ENCODE results near the gene TMBIM1. TPM values are rescaled to one million over a fixed set of nuclear protein-coding genes. Genes with fewer than 3 reads are reported as not detected.
A peak's percentile ranks its signal among the peaks of the same experiment; 100 is the strongest.

TMBIM1 gene
- total RNA-seq, 1 donor from 2014 or later, result 300 TPM

DNA sequence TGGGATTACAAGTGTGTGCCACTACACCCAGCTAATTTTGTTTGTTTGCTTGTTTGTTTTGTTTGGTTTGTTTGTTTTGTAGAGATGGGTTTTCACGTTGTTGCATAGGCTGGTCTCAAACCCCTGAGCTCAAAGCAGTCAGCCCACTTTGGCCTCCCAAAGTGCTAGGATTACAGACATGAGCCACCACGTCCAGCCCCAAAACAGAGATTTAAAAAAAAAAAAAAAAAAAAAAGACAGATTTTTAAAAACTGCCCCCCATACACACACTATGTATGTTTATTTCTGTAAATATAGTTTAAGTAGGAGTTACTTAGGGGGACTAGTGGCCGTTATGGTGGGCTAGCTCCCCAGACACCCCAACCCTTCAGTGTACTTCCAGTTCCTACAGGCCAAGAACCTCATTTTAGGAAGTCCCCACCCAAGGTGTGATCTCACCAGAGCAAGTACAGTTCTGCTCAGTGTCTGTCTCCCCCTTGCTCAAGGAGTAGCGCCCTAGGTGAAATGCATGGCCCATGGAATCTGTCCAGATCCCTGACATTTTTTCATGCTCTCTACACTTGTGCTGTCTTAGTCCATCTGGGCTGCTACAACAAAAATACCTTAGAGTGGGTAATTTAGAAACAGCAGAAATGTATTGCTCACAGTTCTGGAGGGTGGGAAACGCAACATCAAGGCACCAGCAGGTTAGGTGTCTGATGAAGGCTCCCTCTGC is 1.6 kb upstream of the TMBIM1 start:
- ATAC-seq (no peak), DNase-seq (no peak)
- Histone ChIP-seq H3K4me3 (no peak overlapping the region), H3K9me3 (no peaks in the 10 kb centered on the region), H3K4me1 (peaks cover 78% of the 10 kb centered on the region), H3K36me3 (no peaks in the 10 kb centered on the region), H3K27ac (peak overlapping the region; percentile 97), H3K27me3 (ENCODE audit: low read depth) (no peaks in the 10 kb centered on the region)
- intact Hi-C loops (cut with DNase I), result loop anchor here (10.0 kb wide), 1 partner anchor 71 kb away; no protein-coding TSS in a partner anchor
- TF ChIP-seq, protein P1, sequence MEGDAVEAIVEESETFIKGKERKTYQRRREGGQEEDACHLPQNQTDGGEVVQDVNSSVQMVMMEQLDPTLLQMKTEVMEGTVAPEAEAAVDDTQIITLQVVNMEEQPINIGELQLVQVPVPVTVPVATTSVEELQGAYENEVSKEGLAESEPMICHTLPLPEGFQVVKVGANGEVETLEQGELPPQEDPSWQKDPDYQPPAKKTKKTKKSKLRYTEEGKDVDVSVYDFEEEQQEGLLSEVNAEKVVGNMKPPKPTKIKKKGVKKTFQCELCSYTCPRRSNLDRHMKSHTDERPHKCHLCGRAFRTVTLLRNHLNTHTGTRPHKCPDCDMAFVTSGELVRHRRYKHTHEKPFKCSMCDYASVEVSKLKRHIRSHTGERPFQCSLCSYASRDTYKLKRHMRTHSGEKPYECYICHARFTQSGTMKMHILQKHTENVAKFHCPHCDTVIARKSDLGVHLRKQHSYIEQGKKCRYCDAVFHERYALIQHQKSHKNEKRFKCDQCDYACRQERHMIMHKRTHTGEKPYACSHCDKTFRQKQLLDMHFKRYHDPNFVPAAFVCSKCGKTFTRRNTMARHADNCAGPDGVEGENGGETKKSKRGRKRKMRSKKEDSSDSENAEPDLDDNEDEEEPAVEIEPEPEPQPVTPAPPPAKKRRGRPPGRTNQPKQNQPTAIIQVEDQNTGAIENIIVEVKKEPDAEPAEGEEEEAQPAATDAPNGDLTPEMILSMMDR (IDR thresholded peaks at IDR 0.05), result no peak

DNA sequence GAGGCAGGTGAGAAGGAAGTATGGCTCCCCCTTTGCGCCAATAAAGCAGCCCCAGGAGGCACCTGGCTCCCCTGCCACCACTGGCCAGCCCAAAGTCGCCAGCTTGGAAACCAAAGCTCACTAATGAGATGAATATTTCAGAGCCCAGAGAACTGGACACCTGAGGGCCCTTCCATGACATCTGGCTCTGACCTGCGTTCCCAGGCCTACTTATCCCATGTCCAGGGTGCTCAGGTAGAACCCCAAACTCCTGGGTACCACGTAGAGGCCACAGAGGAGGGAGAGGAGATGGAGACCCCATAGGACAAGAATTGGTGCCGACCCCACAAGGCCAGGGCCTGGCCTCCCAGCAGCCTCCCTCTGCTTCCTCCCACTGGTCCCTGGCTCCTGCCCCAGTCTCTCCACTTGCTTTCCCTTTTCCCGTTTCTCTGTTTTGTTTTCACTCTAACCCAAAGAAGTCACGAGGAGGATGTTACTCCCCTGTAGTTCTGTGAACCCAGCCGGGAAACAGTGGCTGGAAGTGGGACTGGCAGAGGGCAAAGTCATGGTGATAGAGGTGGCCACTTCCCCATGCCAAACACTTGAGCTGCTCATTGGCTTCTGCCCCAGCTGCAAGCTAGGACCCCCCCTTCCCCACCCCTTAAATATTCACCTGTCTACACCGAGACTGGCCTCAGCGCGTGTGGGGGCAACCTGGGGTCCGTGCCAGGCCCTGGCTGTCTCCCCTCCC is 820 bp downstream of the TMBIM1 start:
- DNase-seq (peak; percentile 65), ATAC-seq (peak; percentile 31 to 33)
- Histone ChIP-seq H3K27ac (peak overlapping the region; percentile 97), H3K4me1 (peaks cover 92% of the 10 kb centered on the region), H3K36me3 (no peaks in the 10 kb centered on the region), H3K9me3 (no peaks in the 10 kb centered on the region), H3K27me3 (ENCODE audit: low read depth) (no peaks in the 10 kb centered on the region), H3K4me3 (peak overlapping the region; percentile 81)
- TF ChIP-seq, protein P1 (IDR thresholded peaks at IDR 0.05), result no peak
- intact Hi-C loops (cut with DNase I), result loop anchor here (10.0 kb wide), 1 partner anchor 73 kb away; no protein-coding TSS in a partner anchor

DNA sequence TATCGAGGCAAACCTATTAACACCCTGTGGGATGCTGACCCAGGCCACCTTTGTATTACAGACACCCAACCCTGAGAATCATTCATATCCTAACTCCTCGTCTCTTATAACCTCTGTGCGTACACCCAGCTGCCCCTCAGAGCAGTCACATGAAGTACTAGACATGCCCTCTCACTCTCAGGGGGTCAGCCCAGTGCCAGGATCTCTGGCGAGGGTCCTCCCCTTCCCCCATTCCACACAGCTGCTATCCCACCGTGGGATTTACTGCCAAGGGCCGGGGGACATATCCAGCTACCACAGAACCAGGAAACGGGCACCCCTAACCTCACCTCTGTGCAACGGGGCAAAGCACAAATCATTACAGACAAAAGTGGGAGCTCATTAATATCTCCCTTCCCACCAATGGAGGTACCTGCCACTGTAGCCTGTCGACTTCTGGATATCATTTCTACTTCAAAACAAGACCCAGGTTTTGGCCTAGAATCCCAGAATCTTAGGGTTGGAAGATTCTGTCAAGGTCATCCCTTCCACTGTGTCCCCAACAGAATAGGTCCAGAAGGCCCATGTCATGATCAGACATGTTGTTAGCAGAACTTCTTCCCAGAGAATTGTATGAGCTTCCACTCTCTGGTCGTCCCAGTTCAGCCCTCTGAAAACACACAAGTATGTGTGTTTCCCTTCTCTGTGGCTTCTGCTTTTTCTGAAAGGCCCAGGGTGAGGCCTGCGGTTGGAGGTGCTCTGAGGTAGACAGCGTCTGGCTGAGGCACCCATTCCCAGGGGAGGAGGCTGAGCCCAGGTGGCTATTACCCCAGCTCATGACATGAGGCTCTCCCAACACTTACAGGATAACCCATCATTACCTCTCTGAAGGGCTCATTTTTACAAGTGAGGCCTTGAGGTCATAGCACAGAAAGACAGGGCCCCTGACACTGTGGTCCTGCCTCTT is 1.7 kb downstream of the TMBIM1 start:
- peak overlapping the region; percentile 97 for H3K27ac ChIP-seq
- peaks cover 92% of the 10 kb centered on the region for H3K4me1 ChIP-seq
- no peak for DNase-seq
- TF ChIP-seq, protein P1 (IDR thresholded peaks at IDR 0.05), result no peak
- intact Hi-C loops (cut with DNase I), result loop anchor here (10.0 kb wide), 1 partner anchor 74 kb away; no protein-coding TSS in a partner anchor
- H3K4me3 ChIP-seq, result peak overlapping the region; percentile 81
- no peak for ATAC-seq
- H3K36me3 ChIP-seq, result peaks cover 6% of the 10 kb centered on the region
- H3K27me3 ChIP-seq (ENCODE audit: low read depth), result no peaks in the 10 kb centered on the region
- H3K9me3 ChIP-seq, result no peaks in the 10 kb centered on the region

DNA sequence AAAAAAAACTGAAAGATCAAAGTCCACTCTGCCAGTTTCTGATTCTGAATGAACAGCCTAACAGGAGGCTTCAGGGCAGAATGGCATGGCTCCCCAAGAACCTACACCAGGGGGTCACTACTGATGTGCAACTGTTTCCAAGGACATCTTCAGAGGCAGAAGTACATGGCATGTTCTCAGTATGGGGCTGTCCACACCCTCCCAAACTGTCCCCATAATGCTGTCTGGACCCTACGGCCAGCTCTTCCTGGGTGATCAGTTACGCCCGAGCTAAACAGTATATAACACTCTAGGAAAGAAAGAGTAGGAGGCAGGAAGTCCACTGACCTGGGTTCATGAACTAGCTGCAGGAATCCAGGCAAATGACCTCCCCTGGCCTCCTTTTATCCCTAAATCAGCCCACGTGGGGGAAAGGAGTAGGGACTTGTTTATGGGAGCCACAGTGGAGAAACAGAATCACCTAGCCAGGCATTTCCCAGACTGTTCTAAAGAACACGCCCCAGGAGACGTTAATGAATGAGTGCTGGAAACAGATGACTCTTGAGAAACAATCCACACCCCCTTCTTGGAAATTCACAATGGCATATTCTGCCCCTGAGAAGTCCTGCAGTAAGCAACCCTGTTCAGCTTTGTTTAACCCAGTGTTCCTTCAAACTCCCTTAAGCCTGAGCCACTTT is 2.5 kb downstream of the TMBIM1 start:
- peak overlapping the region; percentile 81 for H3K4me3 ChIP-seq
- H3K9me3 ChIP-seq, result no peaks in the 10 kb centered on the region
- intact Hi-C loops (cut with DNase I), result loop anchor here (10.0 kb wide), 1 partner anchor 75 kb away; no protein-coding TSS in a partner anchor
- ATAC-seq (peak in 1 of 2 donors; percentile 6), DNase-seq (no peak)
- peaks cover 6% of the 10 kb centered on the region for H3K36me3 ChIP-seq
- peaks cover 92% of the 10 kb centered on the region for H3K4me1 ChIP-seq
- peak overlapping the region; percentile 97 for H3K27ac ChIP-seq
- H3K27me3 ChIP-seq (ENCODE audit: low read depth), result no peaks in the 10 kb centered on the region
- TF ChIP-seq, protein P1 (IDR thresholded peaks at IDR 0.05), result no peak

Data from lower lobe of right lung (tissue), 2 donors.